Measurements from ENCODE around the gene CD82.
A peak's percentile ranks its signal among the peaks of the same experiment; 100 is the strongest.

Gene CD82

GRCh38 chr11:44577231-44577830 lies 11.9 kb downstream of the CD82 start:
- no peak for DNase-seq (ENCODE audit: low spot score)

- DNase-seq (ENCODE audit: low spot score) = no peak
Observed at GRCh38 chr11:44578279-44578678, 12.8 kb downstream of the CD82 start.

- DNase-seq (ENCODE audit: low spot score) = no peak
Observed at GRCh38 chr11:44579302-44579761, 13.9 kb downstream of the CD82 start.

GRCh38 chr11:44580701-44581100 lies 15.2 kb downstream of the CD82 start:
- DNase-seq (ENCODE audit: low spot score) = no peak

GRCh38 chr11:44581246-44581645 lies 15.8 kb downstream of the CD82 start:
- no peak for DNase-seq (ENCODE audit: low spot score)

GRCh38 chr11:44582641-44583352 lies 17.3 kb downstream of the CD82 start:
- DNase-seq (ENCODE audit: low spot score) = no peak

- no peak for DNase-seq (ENCODE audit: low spot score)
Observed at GRCh38 chr11:44583353-44583669, 17.8 kb downstream of the CD82 start.

GRCh38 chr11:44585421-44585820 lies 20.0 kb downstream of the CD82 start:
- no peak for DNase-seq (ENCODE audit: low spot score)

GRCh38 chr11:44589301-44589700 lies 23.8 kb downstream of the CD82 start:
- no peak for DNase-seq (ENCODE audit: low spot score)

GRCh38 chr11:44590769-44591168 lies 25.3 kb downstream of the CD82 start:
- DNase-seq (ENCODE audit: low spot score) = no peak

GRCh38 chr11:44591557-44591956 lies 26.1 kb downstream of the CD82 start:
- no peak for DNase-seq (ENCODE audit: low spot score)

GRCh38 chr11:44592125-44592940 lies 26.9 kb downstream of the CD82 start:
- no peak for DNase-seq (ENCODE audit: low spot score)

GRCh38 chr11:44593251-44593650 lies 27.8 kb downstream of the CD82 start:
- DNase-seq (ENCODE audit: low spot score) = no peak

- no peak for DNase-seq (ENCODE audit: low spot score)
Observed at GRCh38 chr11:44595006-44595405, 29.5 kb downstream of the CD82 start.

GRCh38 chr11:44595964-44596381 lies 30.5 kb downstream of the CD82 start:
- no peak for DNase-seq (ENCODE audit: low spot score)

- peak; percentile 18 for DNase-seq (ENCODE audit: low spot score)
Observed at GRCh38 chr11:44596525-44597276, 31.2 kb downstream of the CD82 start.

- no peak for DNase-seq (ENCODE audit: low spot score)
Observed at GRCh38 chr11:44597358-44598012, 32.0 kb downstream of the CD82 start.

GRCh38 chr11:44598831-44599230 lies 33.4 kb downstream of the CD82 start:
- no peak for DNase-seq (ENCODE audit: low spot score)

- DNase-seq (ENCODE audit: low spot score) = no peak
Observed at GRCh38 chr11:44600261-44600660, 34.8 kb downstream of the CD82 start.

- peak; percentile 78 for DNase-seq (ENCODE audit: low spot score)
Observed at GRCh38 chr11:44600839-44601383, 35.4 kb downstream of the CD82 start.
